Effector memory CD4-positive, alpha-beta T cell (primary cell): ENCODE results near the gene BPIFB3.
A peak's percentile ranks its signal among the peaks of the same experiment; 100 is the strongest.

Source experiments
- DNase-seq, 3 donors: peaks; one replicate each; pipeline ENCODE4 v3.0.0-alpha.2; 2020
- H3K27ac ChIP-seq: 2 replicates; pipeline ENCODE4 v1.7.0; 2013; ENCODE audit warnings: mild to moderate bottlenecking, low read length, moderate library complexity; ENCODE audit not compliant: insufficient read depth, poor library complexity, severe bottlenecking
- H3K27me3 ChIP-seq: replicated peaks from 2 replicates; pipeline ENCODE4 v1.7.0; 2013; ENCODE audit warnings: mild to moderate bottlenecking, low read length; ENCODE audit not compliant: insufficient read depth, control insufficient read depth, poor library complexity, severe bottlenecking
- H3K36me3 ChIP-seq: 2 replicates; pipeline ENCODE4 v1.7.0; 2013; ENCODE audit warnings: mild to moderate bottlenecking, low read length, moderate library complexity; ENCODE audit not compliant: control insufficient read depth, insufficient read depth
- H3K4me1 ChIP-seq: 2 replicates; pipeline ENCODE4 v1.7.0; 2013; ENCODE audit warnings: low read length, mild to moderate bottlenecking; ENCODE audit not compliant: control insufficient read depth, insufficient read depth, poor library complexity, severe bottlenecking
- H3K4me3 ChIP-seq: 2 replicates; pipeline ENCODE4 v1.7.0; 2013; ENCODE audit warnings: low read length, low read depth, mild to moderate bottlenecking; ENCODE audit not compliant: insufficient read depth, poor library complexity, severe bottlenecking
- H3K9me3 ChIP-seq: 2 replicates; pipeline ENCODE4 v1.7.0; 2013; ENCODE audit warnings: mild to moderate bottlenecking, low read length, moderate library complexity; ENCODE audit not compliant: control insufficient read depth

BPIFB3 gene

GRCh38 chr20:33072813-33073212 is 19.1 kb downstream of the BPIFB3 start:
- Histone ChIP-seq H3K4me1 (peaks cover 8% of the 10 kb centered on the region), H3K27ac (no peak overlapping the region), H3K9me3 (no peaks in the 10 kb centered on the region), H3K36me3 (no peaks in the 10 kb centered on the region), H3K4me3 (no peak overlapping the region), H3K27me3 (no peaks in the 10 kb centered on the region)
- DNase-seq = no peak

GRCh38 chr20:33074675-33075074 is 21.0 kb downstream of the BPIFB3 start:
- no peak for DNase-seq
- H3K4me1 ChIP-seq = peaks cover 8% of the 10 kb centered on the region
- no peaks in the 10 kb centered on the region for H3K36me3 ChIP-seq
- no peak overlapping the region for H3K27ac ChIP-seq
- H3K27me3 ChIP-seq = no peaks in the 10 kb centered on the region
- no peaks in the 10 kb centered on the region for H3K9me3 ChIP-seq
- no peak overlapping the region for H3K4me3 ChIP-seq

- Histone ChIP-seq H3K27me3 (no peaks in the 10 kb centered on the region), H3K27ac (no peak overlapping the region), H3K4me1 (peaks cover 8% of the 10 kb centered on the region), H3K4me3 (no peak overlapping the region), H3K9me3 (no peaks in the 10 kb centered on the region), H3K36me3 (no peaks in the 10 kb centered on the region)
- DNase-seq = no peak
Measured at GRCh38 chr20:33075281-33075680, 21.6 kb downstream of the BPIFB3 start.

GRCh38 chr20:33076662-33077372 is 23.1 kb downstream of the BPIFB3 start:
- peak in 1 of 3 donors; percentile 8 for DNase-seq
- no peaks in the 10 kb centered on the region for H3K36me3 ChIP-seq

GRCh38 chr20:33079259-33079658 is 25.6 kb downstream of the BPIFB3 start, which contains the start of gene BPIFB4:
Gene BPIFB4 (plus strand): TSS chr20:33079643. CDS start chr20:33081527, 1,884 bp downstream.
- no peak for DNase-seq
- no peaks in the 10 kb centered on the region for H3K27me3 ChIP-seq

More at GRCh38 chr20:33076662-33077372, 23.1 kb downstream of the BPIFB3 start:
- H3K4me1 ChIP-seq = peaks cover 8% of the 10 kb centered on the region
- no peak overlapping the region for H3K27ac ChIP-seq
- no peaks in the 10 kb centered on the region for H3K27me3 ChIP-seq
- H3K9me3 ChIP-seq = no peaks in the 10 kb centered on the region
- H3K4me3 ChIP-seq = no peak overlapping the region

GRCh38 chr20:33081411-33082154 is 27.9 kb downstream of the BPIFB3 start:
- Histone ChIP-seq H3K36me3 (no peaks in the 10 kb centered on the region), H3K27ac (no peak overlapping the region), H3K9me3 (no peaks in the 10 kb centered on the region), H3K4me1 (peaks cover 4% of the 10 kb centered on the region), H3K4me3 (no peak overlapping the region), H3K27me3 (no peaks in the 10 kb centered on the region)
- DNase-seq = no peak

More at GRCh38 chr20:33079259-33079658, 25.6 kb downstream of the BPIFB3 start, which contains the start of gene BPIFB4:
- Histone ChIP-seq H3K4me1 (peaks cover 8% of the 10 kb centered on the region), H3K4me3 (no peak within 1 kb of the TSS), H3K27ac (no peak within 1 kb of the TSS), H3K9me3 (no peaks in the 10 kb centered on the region), H3K36me3 (no peaks in the 10 kb centered on the region)

- Histone ChIP-seq H3K27ac (no peak overlapping the region), H3K4me1 (no peaks in the 10 kb centered on the region), H3K9me3 (no peaks in the 10 kb centered on the region), H3K36me3 (no peaks in the 10 kb centered on the region), H3K4me3 (no peak overlapping the region), H3K27me3 (no peaks in the 10 kb centered on the region)
- DNase-seq = no peak
Measured at GRCh38 chr20:33082546-33082945, 28.8 kb downstream of the BPIFB3 start.

- Histone ChIP-seq H3K4me3 (no peak overlapping the region), H3K9me3 (no peaks in the 10 kb centered on the region), H3K27ac (no peak overlapping the region), H3K27me3 (no peaks in the 10 kb centered on the region), H3K36me3 (no peaks in the 10 kb centered on the region), H3K4me1 (no peaks in the 10 kb centered on the region)
- DNase-seq = no peak
Measured at GRCh38 chr20:33083544-33084340, 30.0 kb downstream of the BPIFB3 start.

GRCh38 chr20:33084722-33085121 is 31.0 kb downstream of the BPIFB3 start:
- H3K9me3 ChIP-seq = no peaks in the 10 kb centered on the region
- no peaks in the 10 kb centered on the region for H3K27me3 ChIP-seq
- DNase-seq = no peak
- no peak overlapping the region for H3K4me3 ChIP-seq
- no peaks in the 10 kb centered on the region for H3K4me1 ChIP-seq
- H3K36me3 ChIP-seq = no peaks in the 10 kb centered on the region
- no peak overlapping the region for H3K27ac ChIP-seq
